Fibroblast of the aortic adventitia (primary cell): ENCODE measurements around the gene DERA. TPM values are rescaled to one million over a fixed set of nuclear protein-coding genes. Genes with fewer than 3 reads are reported as not detected.
"Not testable (repeated sequence)": the region's sequence is repeated elsewhere in the genome, so short reads cannot be mapped to it uniquely, and the experiment has no call there.

Source experiments
- DNase-seq: peaks from one replicate; pipeline ENCODE4 v3.0.0-alpha.2; 2010; ENCODE audit warnings: low read depth
- H3K4me3 ChIP-seq: 2 replicates; pipeline ENCODE4 v1.5.1; 2011; ENCODE audit warnings: low read depth, mild to moderate bottlenecking, control low read depth, low read length, moderate library complexity
- total RNA-seq: library from RNA; depleted of rRNA; stranded (reverse); fragments of >200 nt; gene quantifications from 2 replicates; pipeline ENCODE4 v1.2.3, GENCODE V29; 2012; ENCODE audit warnings: low replicate concordance
- TF ChIP-seq, protein P1 (sequence below): IDR thresholded peaks from 2 replicates; pipeline ENCODE4 v1.5.1; 2011; ENCODE audit warnings: mild to moderate bottlenecking, low read length, control low read depth, inconsistent platforms; ENCODE audit not compliant: insufficient read depth

DERA gene
- total RNA-seq, 1 donor, result 72.2 TPM

DNA sequence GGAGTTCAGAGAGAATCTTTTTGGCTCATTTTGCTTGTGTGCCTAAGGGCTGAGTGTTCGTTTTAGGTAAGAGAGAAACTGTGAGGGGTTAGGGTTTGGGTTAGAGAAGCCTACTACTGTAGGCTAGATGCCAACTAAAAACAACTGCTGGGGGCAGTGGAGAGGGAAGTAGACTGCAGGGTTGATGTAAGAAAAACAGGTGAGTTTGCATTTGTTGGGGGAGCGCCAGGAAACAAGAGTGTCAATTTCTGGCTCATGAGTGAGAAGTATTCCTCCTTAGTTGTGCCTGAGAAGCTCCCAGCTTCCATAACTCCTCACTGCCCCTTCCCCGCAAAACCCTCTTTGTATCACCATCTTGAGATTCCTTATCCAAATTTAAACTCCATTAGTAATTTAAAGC is 92.3 kb downstream of the DERA start:
- TF ChIP-seq, protein P1, sequence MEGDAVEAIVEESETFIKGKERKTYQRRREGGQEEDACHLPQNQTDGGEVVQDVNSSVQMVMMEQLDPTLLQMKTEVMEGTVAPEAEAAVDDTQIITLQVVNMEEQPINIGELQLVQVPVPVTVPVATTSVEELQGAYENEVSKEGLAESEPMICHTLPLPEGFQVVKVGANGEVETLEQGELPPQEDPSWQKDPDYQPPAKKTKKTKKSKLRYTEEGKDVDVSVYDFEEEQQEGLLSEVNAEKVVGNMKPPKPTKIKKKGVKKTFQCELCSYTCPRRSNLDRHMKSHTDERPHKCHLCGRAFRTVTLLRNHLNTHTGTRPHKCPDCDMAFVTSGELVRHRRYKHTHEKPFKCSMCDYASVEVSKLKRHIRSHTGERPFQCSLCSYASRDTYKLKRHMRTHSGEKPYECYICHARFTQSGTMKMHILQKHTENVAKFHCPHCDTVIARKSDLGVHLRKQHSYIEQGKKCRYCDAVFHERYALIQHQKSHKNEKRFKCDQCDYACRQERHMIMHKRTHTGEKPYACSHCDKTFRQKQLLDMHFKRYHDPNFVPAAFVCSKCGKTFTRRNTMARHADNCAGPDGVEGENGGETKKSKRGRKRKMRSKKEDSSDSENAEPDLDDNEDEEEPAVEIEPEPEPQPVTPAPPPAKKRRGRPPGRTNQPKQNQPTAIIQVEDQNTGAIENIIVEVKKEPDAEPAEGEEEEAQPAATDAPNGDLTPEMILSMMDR, result no peak
- H3K4me3 ChIP-seq, result no peak overlapping the region
- no peak for DNase-seq

DNA sequence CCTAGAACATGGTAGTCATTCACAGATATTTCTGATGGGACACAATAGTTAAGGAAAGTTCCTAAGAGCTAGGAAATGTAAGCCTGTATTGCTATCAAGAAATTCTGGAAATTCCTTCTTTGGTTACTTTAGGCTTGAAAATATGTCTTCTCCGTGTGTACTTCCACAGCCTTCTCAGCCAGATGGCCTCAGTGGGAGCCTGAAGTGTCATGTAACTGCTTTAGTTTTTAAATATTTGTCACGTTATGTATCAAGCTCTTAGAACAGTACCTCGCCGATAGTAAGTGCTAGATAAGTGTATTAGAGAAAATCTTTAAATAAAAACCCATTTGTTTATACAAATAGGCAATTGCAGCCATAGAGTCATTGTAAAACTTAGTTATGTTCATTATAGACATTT is 95.6 kb downstream of the DERA start:
- no peak for DNase-seq
- no peak overlapping the region for H3K4me3 ChIP-seq
- TF ChIP-seq, protein P1, result no peak

DNA sequence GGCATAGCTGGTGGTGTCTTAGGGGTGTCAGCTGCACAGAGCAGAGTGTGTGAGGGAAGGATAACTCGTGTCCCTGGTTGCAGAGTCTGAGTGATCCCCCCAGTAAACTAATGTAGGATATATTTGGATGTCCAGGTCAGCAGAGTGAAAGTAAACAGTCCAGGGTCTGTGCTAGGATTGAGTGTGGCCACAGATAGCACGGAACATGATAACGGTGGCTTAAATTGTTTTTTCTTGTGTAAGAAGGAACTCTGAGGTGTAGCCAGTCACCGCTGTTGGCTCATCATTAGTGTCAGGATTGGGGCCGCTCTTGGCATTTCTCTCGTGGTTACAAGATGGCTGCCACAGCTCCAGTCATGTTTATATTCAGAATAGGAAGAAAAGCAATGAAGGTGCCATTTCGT is 97.3 kb downstream of the DERA start:
- TF ChIP-seq, protein P1, result no peak
- no peak overlapping the region for H3K4me3 ChIP-seq
- DNase-seq, result no peak

DNA sequence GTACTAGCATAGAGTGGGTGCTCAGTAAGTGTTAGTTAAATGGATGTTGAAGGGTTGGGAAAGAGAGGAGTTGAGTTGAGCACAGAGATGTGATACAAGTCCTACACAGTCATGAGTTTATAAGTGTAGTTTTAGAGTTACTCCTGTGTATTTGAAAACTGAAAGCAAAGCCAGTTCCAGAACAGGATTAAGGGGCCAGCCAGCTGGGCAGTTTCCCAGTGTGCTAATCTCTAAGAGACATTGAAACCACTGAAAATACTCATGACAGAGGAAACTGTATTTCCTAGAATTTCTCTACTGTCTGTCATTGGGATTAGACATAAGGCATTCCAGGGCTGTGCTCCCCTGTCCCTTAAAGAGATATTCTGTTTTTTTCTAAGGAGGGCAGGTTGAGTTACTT is 101.0 kb downstream of the DERA start:
- DNase-seq, result peak; percentile 83
- TF ChIP-seq, protein P1, result no peak
- H3K4me3 ChIP-seq, result no peak overlapping the region

DNA sequence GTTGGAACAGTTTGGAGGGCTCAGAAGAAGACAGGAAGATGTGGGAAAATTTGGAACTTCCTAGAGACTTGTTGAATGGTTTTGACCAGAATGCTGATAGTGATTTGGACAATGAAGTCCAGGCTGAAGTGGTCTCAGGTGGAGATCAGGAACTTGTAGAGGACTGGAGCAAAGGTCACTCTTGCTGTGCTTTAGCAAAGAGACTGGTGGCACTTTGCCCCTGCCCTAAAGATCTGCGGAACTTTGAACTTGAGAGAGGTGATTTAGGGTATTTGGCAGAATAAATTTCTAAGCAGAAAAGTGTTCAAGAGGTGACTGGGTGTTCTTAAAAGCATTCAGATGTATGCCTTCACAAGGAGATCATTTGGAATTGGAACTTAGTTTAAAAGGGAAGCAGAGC is 102.6 kb downstream of the DERA start:
- DNase-seq, H3K4me3 ChIP-seq: not testable (repeated sequence)

GRCh38 chr12:16014394-16014793 is 103.3 kb downstream of the DERA start:
- not testable (repeated sequence) for DNase-seq, H3K4me3 ChIP-seq

DNA sequence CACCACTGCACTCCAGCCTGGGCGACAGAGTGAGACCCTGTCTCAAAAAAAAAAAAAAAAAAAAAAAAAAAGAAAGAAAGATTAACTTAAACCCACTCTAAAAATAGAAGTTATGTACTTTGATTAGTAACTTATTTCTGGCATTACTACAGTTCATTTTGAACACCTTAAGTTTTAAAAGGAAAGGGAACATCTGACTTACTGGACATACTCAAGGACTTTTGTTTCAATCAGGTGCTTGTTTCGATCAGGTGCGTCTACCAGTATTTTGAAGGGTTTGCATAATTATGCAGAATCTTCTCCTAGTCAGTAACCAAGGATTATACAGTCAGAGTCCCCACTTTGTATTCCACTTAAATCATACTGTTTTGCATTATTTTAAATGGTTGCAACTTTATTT is 105.6 kb downstream of the DERA start:
- no peak overlapping the region for H3K4me3 ChIP-seq
- no peak for DNase-seq
- TF ChIP-seq, protein P1, result no peak

DNA sequence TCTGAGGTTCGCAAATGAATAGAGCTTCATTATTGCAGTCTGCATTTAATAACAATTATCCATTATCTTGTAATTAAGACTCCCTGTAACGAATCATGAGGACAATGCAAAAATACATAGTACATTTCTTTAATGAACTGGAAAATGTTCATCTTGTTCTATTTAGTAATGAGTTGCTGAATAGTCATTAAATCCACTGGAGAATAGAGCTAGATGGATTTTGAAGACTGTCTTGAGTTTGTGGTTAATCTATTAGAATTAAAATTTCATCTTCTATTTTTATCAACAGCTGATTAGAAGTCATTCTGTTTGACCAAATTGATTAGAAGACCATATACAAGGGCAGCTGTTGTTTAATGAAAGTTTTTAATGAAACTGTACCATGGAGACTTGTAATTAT is 107.2 kb downstream of the DERA start:
- H3K4me3 ChIP-seq, result no peak overlapping the region
- DNase-seq, result no peak
- TF ChIP-seq, protein P1, result no peak
